Stomach (tissue), 4 donors: ENCODE results near the gene PHLDA1.

Experiments used
- POLR2A ChIP-seq, 4 donors: fragments of 450-650 bp; IDR thresholded peaks; one replicate each; pipeline ENCODE4 v1.6.1; 2016; ENCODE audit warnings: antibody characterized with exemption in 4 of 4, control low read depth in 2 of 4, mild to moderate bottlenecking in 1 of 4, moderate library complexity in 1 of 4
- POLR2AphosphoS5 ChIP-seq, 3 donors: sonication (generic); formaldehyde crosslinking; IDR thresholded peaks; one replicate each; pipeline ENCODE4 v1.6.1; 2016; ENCODE audit warnings: antibody characterized with exemption in 3 of 3

- TF ChIP-seq POLR2A (IDR thresholded peaks at IDR 0.05) (no peak), POLR2AphosphoS5 (IDR thresholded peaks at IDR 0.05) (no peak)
Observed at GRCh38 chr12:76060111-76060510, 28.5 kb upstream of the PHLDA1 start.
